GM21619 (cell line): ENCODE measurements around the gene GRID1.

ENCODE experiments used
- ATAC-seq: cut with Tn5 transposase; IDR thresholded peaks from one replicate; pipeline ENCODE4 v1.9.1; 2021; ENCODE audit not compliant: unreplicated experiment

GRID1 gene

DNA sequence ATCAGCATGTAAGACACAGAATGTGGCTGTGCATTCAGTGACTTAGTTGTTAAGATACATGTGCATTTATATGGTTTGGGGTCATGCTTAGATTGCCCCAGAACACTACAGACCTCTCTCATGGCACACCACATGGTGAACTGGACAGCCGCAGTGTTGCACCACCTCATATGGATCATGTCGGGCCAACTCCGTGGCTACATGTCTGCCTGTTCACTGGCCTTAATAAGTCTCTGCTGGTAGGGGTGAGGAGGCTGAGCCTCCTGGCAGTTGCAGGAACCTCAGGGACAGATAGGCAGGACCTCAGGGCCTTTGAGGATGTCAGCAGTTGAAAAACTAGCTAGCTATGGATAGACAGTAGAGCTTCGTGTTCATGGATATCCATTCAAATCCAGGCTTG is 751.0 kb downstream of the GRID1 start:
- no peak for ATAC-seq

DNA sequence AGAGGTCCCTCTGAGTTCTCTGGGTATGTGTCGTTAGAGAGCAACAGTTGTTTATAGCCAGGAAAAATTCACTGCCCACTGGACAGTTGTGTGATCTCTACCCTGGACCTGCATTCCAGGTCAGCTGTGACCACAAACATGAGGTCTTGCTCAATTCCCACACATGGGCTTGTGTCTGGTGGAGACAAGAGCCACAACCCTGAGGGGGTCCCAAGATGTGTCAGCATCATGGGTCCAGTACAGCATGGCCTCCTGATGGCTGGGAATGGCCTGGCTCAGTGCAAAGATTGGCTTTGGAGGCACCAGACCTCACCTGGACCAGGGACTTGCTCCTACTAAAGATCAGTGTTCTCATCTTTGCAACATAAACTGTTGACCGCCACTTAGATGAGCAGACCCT is 751.6 kb downstream of the GRID1 start:
- no peak for ATAC-seq

DNA sequence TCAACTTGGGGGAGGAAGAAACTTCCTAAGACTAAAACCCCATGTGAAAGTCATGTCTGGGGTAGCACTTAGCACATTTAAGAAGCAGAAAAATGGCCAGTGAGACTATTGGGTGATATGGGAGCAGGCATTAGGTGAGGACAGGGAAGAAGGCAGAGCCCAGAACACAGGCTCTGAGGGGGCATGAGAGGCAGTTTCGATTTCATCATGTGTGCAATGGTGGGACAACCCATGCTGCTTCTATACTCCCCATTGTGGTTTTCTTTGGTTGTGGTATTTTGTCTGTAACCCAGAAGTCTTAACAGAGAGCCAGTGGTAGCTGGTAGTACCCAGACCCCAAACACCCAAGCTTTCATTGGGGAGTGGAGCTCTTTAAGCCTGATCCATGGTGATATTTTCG is 752.0 kb downstream of the GRID1 start:
- ATAC-seq, result no peak

DNA sequence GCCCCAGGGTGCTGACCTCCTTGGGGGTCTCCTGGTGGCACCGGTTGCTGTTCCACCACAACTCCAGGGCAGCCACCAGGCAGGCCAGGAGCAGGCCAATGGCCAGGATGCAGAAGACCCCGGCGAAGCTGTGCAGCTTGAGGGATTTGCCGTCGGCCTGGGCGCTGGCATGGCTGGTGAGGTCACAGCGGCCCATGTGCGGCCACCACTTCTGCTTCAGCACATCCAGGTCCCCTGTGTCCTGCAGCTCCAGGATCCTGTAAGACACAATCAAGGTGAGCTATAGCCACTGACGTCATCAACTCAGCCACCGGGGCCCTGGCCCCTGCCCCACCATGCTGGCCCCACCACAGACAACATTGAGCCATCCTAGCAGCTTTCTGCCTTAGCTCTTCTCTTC is 753.2 kb downstream of the GRID1 start:
- no peak for ATAC-seq

DNA sequence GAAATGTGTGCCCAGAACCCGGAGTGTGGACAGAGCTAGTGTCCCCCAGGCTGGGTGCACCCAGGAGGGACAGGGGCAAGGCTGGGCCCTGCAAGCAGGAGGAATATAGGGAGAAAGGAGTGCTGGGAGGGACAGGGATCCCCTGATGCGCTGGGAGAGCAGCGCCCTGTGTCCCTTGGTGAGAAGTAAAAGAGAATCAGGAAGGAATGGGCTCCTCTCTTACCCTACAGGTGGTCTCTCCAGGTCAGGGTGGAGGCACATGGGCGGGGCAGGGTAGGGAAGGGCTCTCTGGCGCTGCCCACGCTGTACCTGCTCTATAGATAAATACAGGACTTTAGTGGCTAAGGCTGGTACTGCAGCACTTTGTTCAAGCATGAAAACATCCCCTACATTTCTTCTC is 753.8 kb downstream of the GRID1 start:
- ATAC-seq, result peak; percentile 55

- ATAC-seq, result peak; percentile 95
Measured at GRCh38 chr10:85612378-85612775, 754.2 kb downstream of the GRID1 start.

DNA sequence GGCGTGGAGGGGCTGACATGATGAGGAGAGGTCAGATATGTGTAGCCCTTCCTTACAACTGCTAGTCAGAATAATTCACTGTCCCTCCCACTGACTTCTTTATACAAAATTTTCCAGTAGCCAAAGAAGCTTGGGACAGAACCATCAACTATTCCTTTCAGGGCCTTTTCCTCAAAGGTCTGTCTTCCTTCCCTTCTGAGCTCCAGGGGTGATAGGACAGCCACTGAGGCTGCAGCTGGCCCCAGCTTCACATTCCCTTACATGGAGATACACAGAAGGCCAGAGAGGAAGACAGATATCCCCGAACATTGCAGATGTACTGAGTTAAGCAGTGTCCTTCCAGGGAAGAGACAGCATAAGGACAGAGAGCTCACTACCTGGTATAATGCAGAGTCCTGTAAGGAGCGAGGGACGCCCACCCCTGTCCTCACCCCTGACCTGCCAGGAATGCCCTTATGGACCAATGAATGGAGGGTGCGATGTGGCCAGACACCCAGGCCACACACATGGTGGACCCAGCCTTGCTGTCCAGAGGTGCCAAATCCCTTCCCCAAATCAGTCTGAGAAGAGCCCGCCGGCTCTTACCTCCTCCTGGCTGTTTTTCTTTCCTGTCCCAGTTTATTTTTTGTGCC is 754.7 kb downstream of the GRID1 start:
- ATAC-seq, result no peak

- no peak for ATAC-seq
Measured at GRCh38 chr10:85611093-85611740, 755.4 kb downstream of the GRID1 start.

DNA sequence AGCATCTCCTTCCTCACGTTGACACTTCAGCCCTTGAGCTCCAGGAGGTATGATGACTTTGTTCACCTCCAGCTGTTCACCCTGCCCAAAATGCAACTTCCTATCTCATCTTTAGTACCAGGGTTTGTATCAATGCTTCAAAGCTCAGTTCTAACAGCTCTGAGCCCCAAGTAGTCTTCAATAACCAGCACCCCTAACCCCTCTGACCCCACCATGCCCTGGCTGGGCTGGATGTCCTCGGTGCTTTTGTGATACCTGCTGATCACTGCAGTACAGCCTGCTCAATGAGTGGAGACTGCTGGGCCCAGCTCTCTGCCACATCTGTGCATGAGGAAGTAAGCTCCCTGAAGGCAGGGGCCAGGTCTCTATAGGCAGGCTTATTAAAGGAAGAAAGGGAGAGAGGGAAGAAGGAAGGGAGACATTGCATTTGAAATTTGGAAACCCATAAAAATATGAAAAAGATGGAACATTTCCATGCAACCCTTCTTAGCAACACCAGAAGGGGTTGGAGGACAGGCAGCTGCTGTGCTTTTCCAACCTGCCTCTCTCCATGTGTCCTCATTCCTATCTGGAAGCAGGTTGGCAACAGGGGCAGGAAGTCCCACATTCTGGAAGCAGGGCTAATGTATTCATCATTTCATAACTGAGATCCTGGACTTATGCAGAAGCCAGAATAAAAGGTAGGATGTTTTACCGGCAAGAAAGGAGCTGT is 756.1 kb downstream of the GRID1 start:
- no peak for ATAC-seq

- no peak for ATAC-seq
Measured at GRCh38 chr10:85609509-85609908, 757.1 kb downstream of the GRID1 start.

DNA sequence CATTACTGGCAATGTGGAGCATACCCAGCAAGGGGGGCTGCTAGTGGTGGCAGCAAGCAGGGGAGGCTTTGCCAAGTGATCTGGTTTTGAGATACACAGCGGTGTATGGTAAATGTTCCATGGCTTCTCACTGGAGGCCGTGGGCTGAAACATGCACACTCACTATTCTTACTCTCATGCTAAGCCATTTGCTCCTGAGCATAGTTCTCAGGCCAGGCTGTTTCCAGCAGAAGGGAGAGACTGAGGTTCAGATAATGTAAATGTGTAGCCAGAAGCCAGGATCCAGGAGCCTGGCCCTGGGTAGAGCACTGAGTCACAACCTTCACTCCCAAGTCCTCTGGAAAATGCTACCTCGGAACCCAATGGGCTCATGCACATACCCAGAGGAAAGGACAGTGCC is 757.9 kb downstream of the GRID1 start:
- no peak for ATAC-seq

GRCh38 chr10:85607043-85607695 is 759.4 kb downstream of the GRID1 start:
- ATAC-seq, result no peak

DNA sequence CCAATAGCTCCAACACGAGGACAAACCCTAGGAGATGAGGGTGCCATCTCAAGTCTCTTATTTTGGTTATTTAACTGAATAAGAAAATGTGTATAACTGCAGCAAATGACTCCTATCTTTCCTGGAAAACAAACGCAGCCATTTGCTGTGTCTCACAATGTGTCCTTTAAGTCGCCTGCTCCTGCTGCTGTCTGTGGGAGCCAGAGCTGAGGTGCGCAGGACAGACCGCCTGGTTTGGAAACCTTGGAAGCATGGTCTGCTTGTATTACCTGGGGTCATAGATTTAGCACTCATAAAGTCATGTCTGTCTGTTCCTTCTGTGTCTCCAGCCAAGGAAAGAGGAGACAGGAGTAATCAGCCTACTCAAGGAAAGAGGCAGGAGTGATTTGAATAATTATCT is 760.2 kb downstream of the GRID1 start:
- ATAC-seq, result no peak

DNA sequence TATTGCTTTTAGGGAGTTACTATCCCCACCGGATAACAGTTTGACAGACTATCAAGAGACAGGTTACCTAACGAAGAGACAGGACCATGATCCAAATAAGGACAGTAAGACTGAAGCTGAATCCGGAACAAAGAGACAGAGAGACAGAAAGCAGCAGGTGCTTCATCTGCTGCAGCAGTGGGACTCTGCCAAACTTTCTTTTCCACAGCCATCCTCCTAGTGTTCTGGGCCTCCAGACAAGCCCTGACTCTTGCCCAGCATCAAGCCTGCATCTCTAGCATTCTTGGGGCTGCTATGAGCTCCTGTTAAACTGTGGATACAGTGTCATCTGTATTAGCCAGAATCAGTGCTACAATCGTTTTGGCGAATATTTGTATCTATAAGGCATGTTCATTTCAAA is 761.7 kb downstream of the GRID1 start:
- no peak for ATAC-seq

DNA sequence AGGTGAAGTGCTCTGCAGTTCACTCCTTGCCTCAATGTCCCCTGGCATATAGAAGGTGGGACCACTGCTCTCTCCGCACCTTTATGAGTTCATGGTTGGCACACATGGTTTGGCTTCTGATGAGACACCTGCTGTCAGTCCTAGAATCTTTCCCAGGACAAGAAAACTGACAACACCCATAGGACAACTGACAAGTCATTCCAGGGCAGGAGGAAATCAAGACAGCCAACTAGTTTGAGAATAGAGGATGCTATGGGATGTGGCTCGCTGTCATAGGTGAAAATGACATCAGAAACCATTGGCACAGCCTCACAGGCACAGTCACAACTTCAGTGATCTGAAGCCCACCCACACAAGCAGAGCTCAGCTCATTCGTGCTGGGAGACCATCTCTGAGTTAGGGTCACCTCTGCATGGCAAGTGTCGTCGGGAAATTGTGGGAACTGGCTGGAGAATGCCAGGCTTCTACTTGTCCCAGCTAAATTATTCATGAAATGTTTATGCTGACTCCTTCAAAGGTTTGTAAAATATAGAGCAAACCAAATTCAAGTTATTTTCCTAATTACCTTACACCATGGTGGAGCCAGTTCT is 762.4 kb downstream of the GRID1 start:
- no peak for ATAC-seq

GRCh38 chr10:85603151-85603940 is 763.2 kb downstream of the GRID1 start:
- no peak for ATAC-seq

DNA sequence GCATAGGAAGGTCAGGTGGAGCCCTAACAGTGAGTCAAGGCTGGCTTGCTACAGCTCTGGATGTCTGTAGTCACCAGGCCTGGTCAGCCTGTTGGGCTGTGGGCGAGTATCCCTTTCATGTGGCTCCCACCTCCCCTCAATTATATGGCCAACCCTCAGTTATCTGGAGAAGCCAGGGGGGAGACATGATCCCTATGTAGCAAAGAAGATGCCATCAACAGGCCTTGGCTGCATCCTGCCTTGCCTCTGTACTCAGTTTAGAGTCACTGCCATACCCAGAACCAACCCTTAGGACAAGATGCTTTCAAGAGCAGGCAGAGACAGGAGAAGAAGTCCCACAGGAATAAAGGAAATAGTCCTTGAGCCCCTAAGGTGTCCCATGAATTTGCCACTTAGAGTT is 763.9 kb downstream of the GRID1 start:
- ATAC-seq, result no peak

GRCh38 chr10:85602306-85602705 is 764.3 kb downstream of the GRID1 start:
- no peak for ATAC-seq

GRCh38 chr10:85601526-85601925 is 765.1 kb downstream of the GRID1 start:
- ATAC-seq, result no peak

DNA sequence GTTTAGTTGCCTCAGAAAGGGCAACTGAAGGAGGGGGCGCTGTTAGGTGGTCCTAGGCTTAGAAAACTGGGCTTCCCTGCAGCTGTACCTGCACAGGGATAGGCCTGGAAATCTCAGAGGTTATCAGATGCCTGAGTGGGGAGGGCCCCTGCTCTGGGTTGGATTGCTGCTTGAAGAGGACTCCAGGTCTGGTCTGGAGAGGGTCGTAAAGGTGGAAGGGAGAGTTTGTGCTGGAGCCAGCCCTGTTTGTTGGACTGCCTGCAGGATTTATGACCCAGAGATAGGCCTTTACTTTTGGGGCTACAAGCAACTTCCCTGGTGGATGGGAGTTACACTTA is 765.9 kb downstream of the GRID1 start:
- no peak for ATAC-seq
